ENCODE data around the gene MAZ. TPM values are rescaled to one million over a fixed set of nuclear protein-coding genes. Genes with fewer than 3 reads are reported as not detected.

MAZ gene
- total and polyA plus RNA-seq, 7 donors: 94.9 to 193 (median 131) TPM

GRCh38 chr16:29802416-29802935 lies 3.9 kb upstream of the MAZ start:
- TF ChIP-seq CTCF (IDR thresholded peaks at IDR 0.05): no peak
- Histone ChIP-seq H3K4me1 (peaks cover 15% of the 10 kb centered on the region), H3K9me3 (no peaks in the 10 kb centered on the region), H3K27ac (peak overlapping the region; percentile 16), H3K27me3 (ENCODE audit: insufficient read depth in 3 of 3, low read length in 2 of 3) (no peaks in the 10 kb centered on the region), H3K36me3 (ENCODE audit: insufficient read depth in 1 of 2, low read depth in 1 of 2) (peaks cover 0 to 25% of the 10 kb centered on the region in 2 donors), H3K4me3 (no peak overlapping the region)
- no peak for ATAC-seq
- DNase-seq: no peak
- intact Hi-C loops (cut with DNase I): no loop called here
- 93 to 95% (median 94%) methylated on average over 8 of the region's 8 CpGs for WGBS, 3 donors

- H3K27ac ChIP-seq: peak overlapping the region; percentile 97
- DNase-seq: no peak
- no peak for TF ChIP-seq CTCF (IDR thresholded peaks at IDR 0.05)
- H3K4me3 ChIP-seq: peak overlapping the region; percentile 80
- intact Hi-C loops (cut with DNase I): no loop called here
- 66 to 74% (median 70%) methylated on average over 8 of the region's 8 CpGs for WGBS, 3 donors
- H3K36me3 ChIP-seq (ENCODE audit: insufficient read depth in 1 of 2, low read depth in 1 of 2): peaks cover 0 to 19% of the 10 kb centered on the region in 2 donors
- peaks cover 31% of the 10 kb centered on the region for H3K4me1 ChIP-seq
- no peaks in the 10 kb centered on the region for H3K27me3 ChIP-seq (ENCODE audit: insufficient read depth in 3 of 3, low read length in 2 of 3)
- no peak for ATAC-seq
- no peaks in the 10 kb centered on the region for H3K9me3 ChIP-seq
Observed at GRCh38 chr16:29804020-29804419, 2.3 kb upstream of the MAZ start.

- intact Hi-C loops (cut with DNase I): loop anchor here in 1 of 2 donors (5.0 kb wide), 1 partner anchor 207 kb away; no protein-coding TSS in a partner anchor
- DNase-seq: peak; percentile 35 to 80
Observed at GRCh38 chr16:29804455-29805231, 1.7 kb upstream of the MAZ start.

GRCh38 chr16:29805232-29806098 lies 864 bp upstream of the MAZ start:
- TF ChIP-seq CTCF (IDR thresholded peaks at IDR 0.05): no peak
- Histone ChIP-seq H3K9me3 (no peaks in the 10 kb centered on the region), H3K36me3 (ENCODE audit: insufficient read depth in 1 of 2, low read depth in 1 of 2) (peaks cover 0 to 19% of the 10 kb centered on the region in 2 donors), H3K27ac (peak overlapping the region; percentile 97), H3K27me3 (ENCODE audit: insufficient read depth in 3 of 3, low read length in 2 of 3) (no peaks in the 10 kb centered on the region), H3K4me1 (peaks cover 44% of the 10 kb centered on the region), H3K4me3 (peak overlapping the region; percentile 80)
- intact Hi-C loops (cut with DNase I): loop anchor here in 1 of 2 donors (5.0 kb wide), 1 partner anchor 208 kb away; no protein-coding TSS in a partner anchor
- ATAC-seq (peak; percentile 88 to 90 (median 90)), DNase-seq (peak; percentile 98 to 99)
- 0 to 1% (median 0%) methylated on average over 45 to 100 of the region's 103 CpGs for WGBS, 3 donors

More at GRCh38 chr16:29804455-29805231, 1.7 kb upstream of the MAZ start:
- no peak for TF ChIP-seq CTCF (IDR thresholded peaks at IDR 0.05)
- Histone ChIP-seq H3K4me3 (peak overlapping the region; percentile 80), H3K9me3 (no peaks in the 10 kb centered on the region), H3K27ac (peak overlapping the region; percentile 97), H3K36me3 (ENCODE audit: insufficient read depth in 1 of 2, low read depth in 1 of 2) (peaks cover 0 to 19% of the 10 kb centered on the region in 2 donors), H3K4me1 (peaks cover 37% of the 10 kb centered on the region), H3K27me3 (ENCODE audit: insufficient read depth in 3 of 3, low read length in 2 of 3) (no peaks in the 10 kb centered on the region)
- ATAC-seq: peak; percentile 6 to 61 (median 44)
- 1 to 3% (median 2%) methylated on average over 18 to 26 of the region's 26 CpGs for WGBS, 3 donors
